ENCODE data around the gene ATP2C1. TPM values are rescaled to one million over a fixed set of nuclear protein-coding genes. Genes with fewer than 3 reads are reported as not detected.

The ATP2C1 gene
- total RNA-seq, 1 donor from 2014 or later = 59.3 TPM

DNA sequence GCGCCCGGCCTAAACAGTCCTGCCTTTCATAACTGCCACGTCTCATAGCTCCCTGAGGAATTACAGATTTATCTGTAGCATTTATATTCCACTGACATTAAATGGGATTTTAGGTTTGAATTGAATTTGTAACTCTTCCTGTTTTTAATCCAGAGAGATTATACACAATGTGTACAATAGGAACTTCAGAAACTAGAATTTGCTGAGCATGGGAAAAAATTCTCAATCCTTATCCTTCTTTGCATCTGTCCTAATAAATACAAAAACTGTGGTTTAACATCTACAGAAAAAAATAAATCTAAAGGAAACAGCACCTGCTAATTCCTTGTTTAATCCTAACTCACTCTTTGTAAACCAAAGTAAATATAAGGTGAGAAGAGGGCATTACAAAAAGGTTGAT, 135.0 kb downstream of the ATP2C1 start:
- peaks cover 26% of the 10 kb centered on the region for H3K36me3 Mint-ChIP-seq (ENCODE audit: low read depth)
- H3K27me3 Mint-ChIP-seq = no peaks in the 10 kb centered on the region
- POLR2A ChIA-PET = no interaction called here
- DNase-seq = no peak
- no peaks in the 10 kb centered on the region for H3K9me3 Mint-ChIP-seq
- intact Hi-C loops (cut with micrococcal nuclease) = loop anchor here (5.0 kb wide), 1 partner anchor 917 kb away; no protein-coding TSS in a partner anchor
- no peak overlapping the region for H3K4me3 Mint-ChIP-seq
- no peak for ATAC-seq (ENCODE audit: low read depth)
- TF ChIP-seq, protein P1, sequence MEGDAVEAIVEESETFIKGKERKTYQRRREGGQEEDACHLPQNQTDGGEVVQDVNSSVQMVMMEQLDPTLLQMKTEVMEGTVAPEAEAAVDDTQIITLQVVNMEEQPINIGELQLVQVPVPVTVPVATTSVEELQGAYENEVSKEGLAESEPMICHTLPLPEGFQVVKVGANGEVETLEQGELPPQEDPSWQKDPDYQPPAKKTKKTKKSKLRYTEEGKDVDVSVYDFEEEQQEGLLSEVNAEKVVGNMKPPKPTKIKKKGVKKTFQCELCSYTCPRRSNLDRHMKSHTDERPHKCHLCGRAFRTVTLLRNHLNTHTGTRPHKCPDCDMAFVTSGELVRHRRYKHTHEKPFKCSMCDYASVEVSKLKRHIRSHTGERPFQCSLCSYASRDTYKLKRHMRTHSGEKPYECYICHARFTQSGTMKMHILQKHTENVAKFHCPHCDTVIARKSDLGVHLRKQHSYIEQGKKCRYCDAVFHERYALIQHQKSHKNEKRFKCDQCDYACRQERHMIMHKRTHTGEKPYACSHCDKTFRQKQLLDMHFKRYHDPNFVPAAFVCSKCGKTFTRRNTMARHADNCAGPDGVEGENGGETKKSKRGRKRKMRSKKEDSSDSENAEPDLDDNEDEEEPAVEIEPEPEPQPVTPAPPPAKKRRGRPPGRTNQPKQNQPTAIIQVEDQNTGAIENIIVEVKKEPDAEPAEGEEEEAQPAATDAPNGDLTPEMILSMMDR (IDR thresholded peaks at IDR 0.05) = no peak
- CTCF ChIA-PET = no interaction called here
- peaks cover 34% of the 10 kb centered on the region for H3K4me1 Mint-ChIP-seq
- H3K27ac Mint-ChIP-seq = no peak overlapping the region

DNA sequence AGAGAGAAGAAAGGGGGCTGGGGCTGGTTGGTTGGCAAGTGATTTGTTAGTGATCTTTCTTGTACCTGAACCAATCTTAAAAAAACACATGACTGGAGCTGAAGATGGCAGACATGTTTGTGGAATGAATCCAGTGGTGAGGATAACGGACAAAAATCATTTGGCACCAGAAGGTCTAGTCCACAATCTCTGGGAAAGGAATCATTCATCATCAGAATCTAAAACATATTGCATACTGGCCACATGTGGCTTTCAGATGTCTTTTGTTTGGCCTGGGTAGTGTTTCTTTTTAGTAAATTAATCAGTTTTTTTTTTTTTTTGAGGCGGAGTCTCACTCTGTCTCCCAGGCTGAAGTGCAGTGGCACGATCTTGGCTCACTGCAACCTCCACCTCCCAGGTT, 137.8 kb downstream of the ATP2C1 start:
- intact Hi-C loops (cut with micrococcal nuclease) = no loop called here
- CTCF ChIA-PET = interaction anchor here (0.6 to 0.8 kb wide), 2 partner anchors 99 to 763 kb away, joined by 3 read pairs; no protein-coding TSS in a partner anchor

DNA sequence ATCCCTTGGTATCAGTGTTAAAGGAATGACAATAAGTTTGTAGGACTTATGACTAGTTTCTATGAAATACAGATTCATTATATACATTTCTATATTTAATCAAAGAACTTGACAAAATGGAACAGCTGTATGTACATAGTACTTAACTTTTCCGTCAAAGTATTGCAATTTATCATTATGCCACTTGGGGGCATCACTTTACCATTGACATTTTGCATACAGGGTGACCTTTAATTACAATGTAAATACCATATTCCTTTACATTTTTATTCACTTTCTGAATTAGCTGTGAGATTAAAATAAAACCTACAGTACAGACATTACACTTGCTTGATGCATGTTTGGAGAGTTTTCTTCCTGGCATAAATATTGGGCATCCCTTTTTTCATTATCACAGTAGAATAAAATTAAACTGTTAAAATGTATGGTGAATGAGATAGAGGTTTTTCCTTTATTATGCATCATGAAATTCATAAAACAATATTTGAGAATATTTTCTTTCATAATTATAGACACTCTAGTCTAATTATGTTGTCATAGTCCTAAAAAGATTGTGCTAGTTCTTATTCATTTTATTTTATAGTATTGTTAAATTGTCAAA, 139.7 kb downstream of the ATP2C1 start:
- no peaks in the 10 kb centered on the region for H3K4me1 Mint-ChIP-seq
- DNase-seq (no peak), ATAC-seq (ENCODE audit: low read depth) (peak; percentile 60)
- H3K27me3 Mint-ChIP-seq = no peaks in the 10 kb centered on the region
- intact Hi-C loops (cut with micrococcal nuclease) = loop anchor here (1.0 kb wide), 4 partner anchors 761 to 1366 kb away; no protein-coding TSS in a partner anchor
- ChIA-PET CTCF (interaction anchor here (0.8 to 1.6 kb wide), 6 partner anchors 9 to 1366 kb away, joined by 3 to 5 read pairs (median 4); no protein-coding TSS in a partner anchor), POLR2A (no interaction called here)
- H3K36me3 Mint-ChIP-seq (ENCODE audit: low read depth) = no peaks in the 10 kb centered on the region
- no peak overlapping the region for H3K27ac Mint-ChIP-seq
- H3K4me3 Mint-ChIP-seq = no peak overlapping the region
- TF ChIP-seq, protein P1 (IDR thresholded peaks at IDR 0.05) = peak; percentile 71
- H3K9me3 Mint-ChIP-seq = no peaks in the 10 kb centered on the region

More for the DNA sequence above, 137.8 kb downstream of the ATP2C1 start:
- Mint-ChIP-seq H3K4me1 (peaks cover 7% of the 10 kb centered on the region), H3K27ac (no peak overlapping the region), H3K36me3 (ENCODE audit: low read depth) (peaks cover 1% of the 10 kb centered on the region), H3K27me3 (no peaks in the 10 kb centered on the region), H3K9me3 (no peaks in the 10 kb centered on the region), H3K4me3 (no peak overlapping the region)
- TF ChIP-seq, protein P1 (IDR thresholded peaks at IDR 0.05) = no peak
- ATAC-seq (ENCODE audit: low read depth) (no peak), DNase-seq (no peak)
- POLR2A ChIA-PET = no interaction called here

DNA sequence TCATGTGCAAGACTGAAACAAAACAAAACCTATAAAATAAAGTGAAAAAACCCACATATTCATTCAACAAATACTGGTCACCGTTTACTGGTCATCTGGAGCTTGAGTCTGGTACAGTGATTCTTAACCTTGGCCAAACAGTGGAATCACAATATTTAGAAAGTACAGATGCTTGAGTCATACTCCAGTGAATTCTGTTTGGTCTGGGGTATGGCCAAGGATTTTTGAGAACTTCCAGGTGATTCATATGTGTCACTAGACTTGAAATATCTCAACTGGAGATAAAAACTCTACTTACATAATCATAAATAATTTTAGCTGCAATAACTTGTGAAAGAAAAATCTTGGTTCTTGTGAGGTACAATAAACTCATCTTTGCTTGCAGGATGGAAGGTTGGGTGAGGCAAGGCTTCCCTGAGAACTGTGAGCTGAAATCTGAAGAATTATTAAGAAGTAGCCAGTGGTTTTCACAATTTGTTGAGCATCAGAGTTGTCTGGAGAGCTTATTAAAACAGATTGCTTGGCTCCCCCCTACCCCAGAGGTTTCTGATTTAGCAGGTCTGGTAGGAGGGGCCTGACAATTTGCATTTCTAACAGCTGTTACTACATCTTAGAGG, 142.4 kb downstream of the ATP2C1 start:
- Mint-ChIP-seq H3K36me3 (ENCODE audit: low read depth) (no peaks in the 10 kb centered on the region), H3K4me1 (no peaks in the 10 kb centered on the region), H3K27me3 (no peaks in the 10 kb centered on the region), H3K27ac (no peak overlapping the region), H3K4me3 (no peak overlapping the region), H3K9me3 (no peaks in the 10 kb centered on the region)
- ATAC-seq (ENCODE audit: low read depth) = no peak
- intact Hi-C loops (cut with micrococcal nuclease) = no loop called here
- POLR2A ChIA-PET = interaction anchor here (1.7 kb wide), 1 partner anchor 10 kb away, joined by 8 read pairs; the partner anchor contains the start of genes ASTE1 and NEK11
- DNase-seq = no peak
- TF ChIP-seq, protein P1 (IDR thresholded peaks at IDR 0.05) = no peak
- CTCF ChIA-PET = no interaction called here

DNA sequence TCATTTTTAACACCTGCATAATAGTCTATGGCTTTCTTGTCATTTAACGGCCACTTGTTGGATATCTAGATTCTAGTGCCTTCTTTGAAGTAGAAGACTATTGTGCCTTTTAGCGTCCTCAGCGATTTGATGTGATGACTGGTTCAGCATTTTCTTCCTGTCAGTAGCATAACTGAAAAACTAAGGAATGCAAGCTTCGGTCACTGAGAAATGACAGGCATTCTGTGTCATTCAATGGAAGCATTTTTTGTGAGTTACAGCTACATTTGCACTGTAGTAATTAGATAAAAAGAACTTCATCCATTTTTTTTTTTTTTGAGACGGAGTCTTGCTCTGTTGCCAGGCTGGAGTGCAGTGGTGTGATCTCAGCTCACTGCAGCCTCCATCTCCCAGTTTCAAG, 143.1 kb downstream of the ATP2C1 start:
- Mint-ChIP-seq H3K9me3 (no peaks in the 10 kb centered on the region), H3K27me3 (peaks cover 2% of the 10 kb centered on the region), H3K27ac (no peak overlapping the region), H3K36me3 (ENCODE audit: low read depth) (no peaks in the 10 kb centered on the region), H3K4me1 (no peaks in the 10 kb centered on the region), H3K4me3 (no peak overlapping the region)
- ChIA-PET CTCF (no interaction called here), POLR2A (no interaction called here)
- intact Hi-C loops (cut with micrococcal nuclease) = no loop called here
- DNase-seq = no peak
- no peak for ATAC-seq (ENCODE audit: low read depth)
- TF ChIP-seq, protein P1 (IDR thresholded peaks at IDR 0.05) = no peak

Data from activated B cell treated with CpG ODN at 0.5 μM for 24 hours (primary cell).